ENCODE measurements around the gene OR5B21. TPM values are rescaled to one million over a fixed set of nuclear protein-coding genes. Genes with fewer than 3 reads are reported as not detected.

Gene OR5B21
- total RNA-seq, 2 experiments from 2014 or later, result not detected

GRCh38 chr11:58505849-58506248 lies 2.1 kb downstream of the OR5B21 start:
- Histone ChIP-seq H3K27ac (ENCODE audit: low read depth in 1 of 2, low read length in 2 of 2) (no peak overlapping the region), H3K36me3 (ENCODE audit: insufficient read depth, low read length) (no peaks in the 10 kb centered on the region), H3K4me1 (ENCODE audit: insufficient read depth, low read length) (no peaks in the 10 kb centered on the region), H3K9me3 (ENCODE audit: control insufficient read depth in 1 of 2, insufficient read depth in 1 of 2, low read length in 2 of 2) (no peaks in the 10 kb centered on the region), H3K4me3 (ENCODE audit: low read length) (no peak overlapping the region), H3K27me3 (ENCODE audit: control insufficient read depth in 1 of 2, insufficient read depth in 2 of 2, low read length in 2 of 2) (no peaks in the 10 kb centered on the region)
- Mint-ChIP-seq H3K27ac (no peak overlapping the region), H3K36me3 (ENCODE audit: low read depth) (peaks cover 11% of the 10 kb centered on the region), H3K9me3 (no peaks in the 10 kb centered on the region), H3K27me3 (no peaks in the 10 kb centered on the region), H3K4me1 (ENCODE audit: low read depth) (no peaks in the 10 kb centered on the region), H3K4me3 (no peak overlapping the region)
- no peak for ATAC-seq (ENCODE audit: poor library complexity)
- CTCF ChIA-PET, result interaction anchor here (1.5 kb wide), 1 partner anchor 19 kb away, joined by 6 read pairs; no protein-coding TSS in a partner anchor
- no peak for DNase-seq
- POLR2A ChIA-PET, result interaction anchor here (0.6 kb wide), 1 partner anchor 812 kb away, joined by 3 read pairs; no protein-coding TSS in a partner anchor
- intact Hi-C loops (cut with DNase I, micrococcal nuclease), result no loop called here
- no peak for TF ChIP-seq CTCF (IDR thresholded peaks at IDR 0.05)

GRCh38 chr11:58504232-58504631 lies 3.7 kb downstream of the OR5B21 start:
- DNase-seq (no peak), ATAC-seq (ENCODE audit: poor library complexity) (no peak)
- no peaks in the 10 kb centered on the region for H3K4me1 ChIP-seq (ENCODE audit: insufficient read depth, low read length)
- Mint-ChIP-seq H3K27me3 (no peaks in the 10 kb centered on the region), H3K9me3 (no peaks in the 10 kb centered on the region), H3K27ac (no peak overlapping the region), H3K36me3 (ENCODE audit: low read depth) (peaks cover 11% of the 10 kb centered on the region), H3K4me3 (no peak overlapping the region), H3K4me1 (ENCODE audit: low read depth) (peaks cover under 1% of the 10 kb centered on the region)
- ChIA-PET POLR2A (no interaction called here), CTCF (interaction anchor here (1.5 kb wide), 1 partner anchor 20 kb away, joined by 3 read pairs; no protein-coding TSS in a partner anchor)
- no peak overlapping the region for H3K27ac ChIP-seq (ENCODE audit: low read depth in 1 of 2, low read length in 2 of 2)
- TF ChIP-seq CTCF (IDR thresholded peaks at IDR 0.05), result no peak
- H3K27me3 ChIP-seq (ENCODE audit: control insufficient read depth in 1 of 2, insufficient read depth in 2 of 2, low read length in 2 of 2), result no peaks in the 10 kb centered on the region
- H3K36me3 ChIP-seq (ENCODE audit: insufficient read depth, low read length), result no peaks in the 10 kb centered on the region
- H3K9me3 ChIP-seq (ENCODE audit: control insufficient read depth in 1 of 2, insufficient read depth in 1 of 2, low read length in 2 of 2), result no peaks in the 10 kb centered on the region
- intact Hi-C loops (cut with DNase I, micrococcal nuclease), result no loop called here
- no peak overlapping the region for H3K4me3 ChIP-seq (ENCODE audit: low read length)

GRCh38 chr11:58503361-58503856 lies 4.5 kb downstream of the OR5B21 start:
- no peaks in the 10 kb centered on the region for H3K9me3 ChIP-seq (ENCODE audit: control insufficient read depth in 1 of 2, insufficient read depth in 1 of 2, low read length in 2 of 2)
- DNase-seq, result no peak
- no peaks in the 10 kb centered on the region for H3K27me3 ChIP-seq (ENCODE audit: control insufficient read depth in 1 of 2, insufficient read depth in 2 of 2, low read length in 2 of 2)
- ATAC-seq (ENCODE audit: poor library complexity), result no peak
- no peak overlapping the region for H3K4me3 ChIP-seq (ENCODE audit: low read length)
- Mint-ChIP-seq H3K27me3 (no peaks in the 10 kb centered on the region), H3K9me3 (no peaks in the 10 kb centered on the region), H3K4me3 (no peak overlapping the region), H3K4me1 (ENCODE audit: low read depth) (peaks cover 9% of the 10 kb centered on the region), H3K36me3 (ENCODE audit: low read depth) (peaks cover 11% of the 10 kb centered on the region), H3K27ac (no peak overlapping the region)
- intact Hi-C loops (cut with DNase I, micrococcal nuclease), result no loop called here
- no peaks in the 10 kb centered on the region for H3K36me3 ChIP-seq (ENCODE audit: insufficient read depth, low read length)
- TF ChIP-seq CTCF (IDR thresholded peaks at IDR 0.05), result no peak
- POLR2A ChIA-PET, result no interaction called here
- CTCF ChIA-PET, result interaction anchor here (1.5 kb wide), 1 partner anchor 21 kb away, joined by 3 read pairs; no protein-coding TSS in a partner anchor
- H3K27ac ChIP-seq (ENCODE audit: low read depth in 1 of 2, low read length in 2 of 2), result no peak overlapping the region
- H3K4me1 ChIP-seq (ENCODE audit: insufficient read depth, low read length), result peaks cover 1% of the 10 kb centered on the region
